NCI-H510A treated with DMSO at 0.1 percent for 48 hours (cell line): ENCODE data around the gene MRPL11.
"Not testable (repeated sequence)": the region's sequence is repeated elsewhere in the genome, so short reads cannot be mapped to it uniquely, and the experiment has no call there.

Experiments
- DNase-seq: peaks from one replicate; lab custom pipeline; 2025; lab: John Stamatoyannopoulos, UW

MRPL11 gene

GRCh38 chr11:66431287-66431686 lies 7.4 kb downstream of the MRPL11 start:
- DNase-seq, result not testable (repeated sequence)

GRCh38 chr11:66429983-66430602 lies 8.6 kb downstream of the MRPL11 start:
- DNase-seq, result peak; percentile 87

GRCh38 chr11:66428933-66429332 lies 9.7 kb downstream of the MRPL11 start:
- DNase-seq, result no peak

GRCh38 chr11:66426314-66426713 lies 12.3 kb downstream of the MRPL11 start:
- DNase-seq, result no peak

GRCh38 chr11:66421492-66422205 lies 17.0 kb downstream of the MRPL11 start:
- DNase-seq, result peak; percentile 29

GRCh38 chr11:66420671-66421476 lies 17.8 kb downstream of the MRPL11 start, which contains the start of gene NPAS4:
NPAS4 (plus strand) TSS chr11:66421035; CDS start chr11:66421180, 145 bp downstream.
- peak; percentile 72 for DNase-seq

- peak; percentile 36 for DNase-seq
Measured at GRCh38 chr11:66419825-66420224, 18.8 kb downstream of the MRPL11 start.

- no peak for DNase-seq
Measured at GRCh38 chr11:66418986-66419308, 19.7 kb downstream of the MRPL11 start.

GRCh38 chr11:66418168-66418985 lies 20.3 kb downstream of the MRPL11 start:
- peak; percentile 57 for DNase-seq

GRCh38 chr11:66417000-66417399 lies 21.6 kb downstream of the MRPL11 start:
- DNase-seq, result no peak

GRCh38 chr11:66415423-66415822 lies 23.2 kb downstream of the MRPL11 start:
- no peak for DNase-seq

GRCh38 chr11:66414120-66414934 lies 24.3 kb downstream of the MRPL11 start:
- no peak for DNase-seq

GRCh38 chr11:66413167-66413566 lies 25.5 kb downstream of the MRPL11 start:
- no peak for DNase-seq

- no peak for DNase-seq
Measured at GRCh38 chr11:66412110-66412509, 26.5 kb downstream of the MRPL11 start.

GRCh38 chr11:66411323-66411722 lies 27.3 kb downstream of the MRPL11 start:
- DNase-seq, result no peak

GRCh38 chr11:66410191-66410590 lies 28.5 kb downstream of the MRPL11 start:
- DNase-seq, result no peak

GRCh38 chr11:66409226-66409625 lies 29.4 kb downstream of the MRPL11 start:
- DNase-seq, result no peak

- DNase-seq, result peak; percentile 93
Measured at GRCh38 chr11:66408488-66409214, 30.0 kb downstream of the MRPL11 start.

- DNase-seq, result no peak
Measured at GRCh38 chr11:66407651-66408050, 31.0 kb downstream of the MRPL11 start.

GRCh38 chr11:66393954-66394353 lies 44.7 kb downstream of the MRPL11 start:
- no peak for DNase-seq
